ENCODE data around the gene GRB2.

DNA sequence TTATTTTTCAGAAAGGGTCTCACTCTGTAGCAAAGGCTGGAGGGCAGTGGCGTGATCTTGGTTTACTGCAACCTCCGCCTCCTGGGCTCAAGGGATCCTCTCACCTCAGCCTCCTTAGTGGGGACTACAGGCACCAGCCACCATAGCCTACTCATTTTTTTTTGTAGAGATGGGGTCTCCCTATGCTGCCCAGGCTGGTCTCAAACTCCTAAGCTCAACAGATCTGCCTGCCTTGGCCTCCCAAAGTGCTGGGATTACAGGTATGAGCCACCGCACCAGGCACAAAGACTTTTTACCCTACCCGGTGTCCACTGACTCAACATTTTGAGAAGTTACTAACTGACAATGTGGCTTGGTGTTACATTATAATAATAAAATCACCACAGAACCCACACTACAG, 7.2 kb downstream of the GRB2 start:
- TF ChIP-seq JUNB (IDR thresholded peaks at IDR 0.05): no peak
- TF ChIP-seq JUN (IDR thresholded peaks at IDR 0.05): no peak
- TF ChIP-seq POLR2A (IDR thresholded peaks at IDR 0.05; ENCODE audit: low read length): no peak
- TF ChIP-seq, protein P1, sequence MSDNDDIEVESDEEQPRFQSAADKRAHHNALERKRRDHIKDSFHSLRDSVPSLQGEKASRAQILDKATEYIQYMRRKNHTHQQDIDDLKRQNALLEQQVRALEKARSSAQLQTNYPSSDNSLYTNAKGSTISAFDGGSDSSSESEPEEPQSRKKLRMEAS (IDR thresholded peaks at IDR 0.05): no peak
- TF ChIP-seq TP53 (CRISPR knock-in tag; IDR thresholded peaks at IDR 0.05): no peak
- TF ChIP-seq, protein P2, sequence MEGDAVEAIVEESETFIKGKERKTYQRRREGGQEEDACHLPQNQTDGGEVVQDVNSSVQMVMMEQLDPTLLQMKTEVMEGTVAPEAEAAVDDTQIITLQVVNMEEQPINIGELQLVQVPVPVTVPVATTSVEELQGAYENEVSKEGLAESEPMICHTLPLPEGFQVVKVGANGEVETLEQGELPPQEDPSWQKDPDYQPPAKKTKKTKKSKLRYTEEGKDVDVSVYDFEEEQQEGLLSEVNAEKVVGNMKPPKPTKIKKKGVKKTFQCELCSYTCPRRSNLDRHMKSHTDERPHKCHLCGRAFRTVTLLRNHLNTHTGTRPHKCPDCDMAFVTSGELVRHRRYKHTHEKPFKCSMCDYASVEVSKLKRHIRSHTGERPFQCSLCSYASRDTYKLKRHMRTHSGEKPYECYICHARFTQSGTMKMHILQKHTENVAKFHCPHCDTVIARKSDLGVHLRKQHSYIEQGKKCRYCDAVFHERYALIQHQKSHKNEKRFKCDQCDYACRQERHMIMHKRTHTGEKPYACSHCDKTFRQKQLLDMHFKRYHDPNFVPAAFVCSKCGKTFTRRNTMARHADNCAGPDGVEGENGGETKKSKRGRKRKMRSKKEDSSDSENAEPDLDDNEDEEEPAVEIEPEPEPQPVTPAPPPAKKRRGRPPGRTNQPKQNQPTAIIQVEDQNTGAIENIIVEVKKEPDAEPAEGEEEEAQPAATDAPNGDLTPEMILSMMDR (IDR thresholded peaks at IDR 0.05): no peak
- TF ChIP-seq RAD21 (conservative IDR thresholded peaks at IDR 0.05 in 1 of 2, IDR thresholded peaks at IDR 0.05 in 1 of 2): no peak
- TF ChIP-seq EP300 (IDR thresholded peaks at IDR 0.05): no peak
- TF ChIP-seq, protein P3, sequence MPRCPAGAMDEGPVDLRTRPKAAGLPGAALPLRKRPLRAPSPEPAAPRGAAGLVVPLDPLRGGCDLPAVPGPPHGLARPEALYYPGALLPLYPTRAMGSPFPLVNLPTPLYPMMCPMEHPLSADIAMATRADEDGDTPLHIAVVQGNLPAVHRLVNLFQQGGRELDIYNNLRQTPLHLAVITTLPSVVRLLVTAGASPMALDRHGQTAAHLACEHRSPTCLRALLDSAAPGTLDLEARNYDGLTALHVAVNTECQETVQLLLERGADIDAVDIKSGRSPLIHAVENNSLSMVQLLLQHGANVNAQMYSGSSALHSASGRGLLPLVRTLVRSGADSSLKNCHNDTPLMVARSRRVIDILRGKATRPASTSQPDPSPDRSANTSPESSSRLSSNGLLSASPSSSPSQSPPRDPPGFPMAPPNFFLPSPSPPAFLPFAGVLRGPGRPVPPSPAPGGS (IDR thresholded peaks at IDR 0.05): no peak
- no peak for TF ChIP-seq CHD2 (IDR thresholded peaks at IDR 0.05; ENCODE audit: low read length, partially characterized antibody)
